ENCODE data around the gene STRN3. TPM values are rescaled to one million over a fixed set of nuclear protein-coding genes. Genes with fewer than 3 reads are reported as not detected.

Gene STRN3
- total RNA-seq, 1 donor from 2014 or later, result 58.1 TPM

DNA sequence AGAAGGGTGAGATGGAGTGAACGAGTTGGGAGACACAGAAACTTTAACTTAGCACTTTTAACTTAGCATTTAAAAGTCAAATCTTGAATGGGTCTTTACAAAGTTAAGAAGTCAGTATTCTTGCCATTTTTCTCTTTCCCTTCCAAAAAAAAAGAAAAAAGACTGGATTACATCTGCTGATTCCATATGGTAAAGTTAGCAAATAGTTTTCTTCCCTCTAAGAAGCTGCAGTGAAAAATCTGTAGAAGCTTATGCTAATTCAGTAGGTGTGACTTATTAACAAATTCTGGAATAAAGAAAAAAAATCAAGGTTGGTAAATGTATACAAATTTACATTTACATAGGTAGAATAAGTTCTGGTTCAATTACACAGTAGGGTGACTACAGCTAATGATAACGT is 100.9 kb downstream of the STRN3 start:
- Mint-ChIP-seq H3K36me3 (ENCODE audit: unreplicated experiment) (no peaks in the 10 kb centered on the region), H3K27me3 (ENCODE audit: unreplicated experiment) (no peaks in the 10 kb centered on the region), H3K4me3 (ENCODE audit: unreplicated experiment) (no peak overlapping the region), H3K27ac (ENCODE audit: unreplicated experiment) (no peak overlapping the region), H3K4me1 (ENCODE audit: low read depth, unreplicated experiment) (no peaks in the 10 kb centered on the region), H3K9me3 (ENCODE audit: unreplicated experiment) (no peaks in the 10 kb centered on the region)
- no peak for DNase-seq
- no peak for TF ChIP-seq CTCF (IDR thresholded peaks at IDR 0.05; ENCODE audit: partially characterized antibody, unreplicated experiment)

GRCh38 chr14:30921788-30922187 is 104.4 kb downstream of the STRN3 start:
- Mint-ChIP-seq H3K36me3 (ENCODE audit: unreplicated experiment) (no peaks in the 10 kb centered on the region), H3K4me3 (ENCODE audit: unreplicated experiment) (no peak overlapping the region), H3K27me3 (ENCODE audit: unreplicated experiment) (no peaks in the 10 kb centered on the region), H3K9me3 (ENCODE audit: unreplicated experiment) (no peaks in the 10 kb centered on the region), H3K27ac (ENCODE audit: unreplicated experiment) (no peak overlapping the region), H3K4me1 (ENCODE audit: low read depth, unreplicated experiment) (no peaks in the 10 kb centered on the region)
- TF ChIP-seq CTCF (IDR thresholded peaks at IDR 0.05; ENCODE audit: partially characterized antibody, unreplicated experiment), result no peak
- no peak for DNase-seq

DNA sequence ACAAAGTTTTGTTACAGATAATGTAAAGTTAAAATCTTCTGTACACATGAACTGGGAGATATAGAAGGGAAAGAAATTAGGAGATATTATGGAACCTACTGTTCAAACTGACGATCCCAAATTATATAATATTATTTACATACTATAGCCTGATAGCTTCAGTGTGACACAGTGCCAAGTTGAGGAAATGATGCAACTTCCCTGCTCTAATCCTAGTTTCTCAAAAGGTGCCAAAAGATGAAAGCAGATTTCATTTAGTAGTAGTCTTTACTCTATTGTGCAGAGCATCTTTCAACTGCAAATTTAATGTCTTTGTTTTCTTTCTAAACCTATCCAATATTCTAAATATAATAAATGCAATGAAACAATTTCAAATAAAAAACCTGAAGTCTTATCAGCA is 104.9 kb downstream of the STRN3 start:
- Mint-ChIP-seq H3K27ac (ENCODE audit: unreplicated experiment) (no peak overlapping the region), H3K9me3 (ENCODE audit: unreplicated experiment) (no peaks in the 10 kb centered on the region), H3K4me1 (ENCODE audit: low read depth, unreplicated experiment) (no peaks in the 10 kb centered on the region), H3K36me3 (ENCODE audit: unreplicated experiment) (no peaks in the 10 kb centered on the region), H3K27me3 (ENCODE audit: unreplicated experiment) (no peaks in the 10 kb centered on the region), H3K4me3 (ENCODE audit: unreplicated experiment) (no peak overlapping the region)
- no peak for TF ChIP-seq CTCF (IDR thresholded peaks at IDR 0.05; ENCODE audit: partially characterized antibody, unreplicated experiment)
- no peak for DNase-seq

- no peak for TF ChIP-seq CTCF (IDR thresholded peaks at IDR 0.05; ENCODE audit: partially characterized antibody, unreplicated experiment)
- no peak overlapping the region for H3K27ac Mint-ChIP-seq (ENCODE audit: unreplicated experiment)
- no peaks in the 10 kb centered on the region for H3K27me3 Mint-ChIP-seq (ENCODE audit: unreplicated experiment)
- no peak for DNase-seq
- H3K4me3 Mint-ChIP-seq (ENCODE audit: unreplicated experiment), result no peak overlapping the region
- no peaks in the 10 kb centered on the region for H3K36me3 Mint-ChIP-seq (ENCODE audit: unreplicated experiment)
- H3K9me3 Mint-ChIP-seq (ENCODE audit: unreplicated experiment), result no peaks in the 10 kb centered on the region
- H3K4me1 Mint-ChIP-seq (ENCODE audit: low read depth, unreplicated experiment), result no peaks in the 10 kb centered on the region
Observed at GRCh38 chr14:30915596-30915995, 110.6 kb downstream of the STRN3 start.

- no peak for TF ChIP-seq CTCF (IDR thresholded peaks at IDR 0.05; ENCODE audit: partially characterized antibody, unreplicated experiment)
- DNase-seq, result no peak
- no peak overlapping the region for H3K4me3 Mint-ChIP-seq (ENCODE audit: unreplicated experiment)
- no peaks in the 10 kb centered on the region for H3K9me3 Mint-ChIP-seq (ENCODE audit: unreplicated experiment)
- no peak overlapping the region for H3K27ac Mint-ChIP-seq (ENCODE audit: unreplicated experiment)
- no peaks in the 10 kb centered on the region for H3K36me3 Mint-ChIP-seq (ENCODE audit: unreplicated experiment)
- H3K27me3 Mint-ChIP-seq (ENCODE audit: unreplicated experiment), result no peaks in the 10 kb centered on the region
- H3K4me1 Mint-ChIP-seq (ENCODE audit: low read depth, unreplicated experiment), result no peaks in the 10 kb centered on the region
Observed at GRCh38 chr14:30914812-30915211, 111.4 kb downstream of the STRN3 start.
